GM10847 (cell line): ENCODE measurements around the gene LDLRAD2.

Experiments used
- POLR2A ChIP-seq: IDR thresholded peaks from 2 replicates; pipeline ENCODE4 v1.6.1; 2011; ENCODE audit not compliant: insufficient read length; ENCODE audit errors: extremely low read depth

LDLRAD2 gene

DNA sequence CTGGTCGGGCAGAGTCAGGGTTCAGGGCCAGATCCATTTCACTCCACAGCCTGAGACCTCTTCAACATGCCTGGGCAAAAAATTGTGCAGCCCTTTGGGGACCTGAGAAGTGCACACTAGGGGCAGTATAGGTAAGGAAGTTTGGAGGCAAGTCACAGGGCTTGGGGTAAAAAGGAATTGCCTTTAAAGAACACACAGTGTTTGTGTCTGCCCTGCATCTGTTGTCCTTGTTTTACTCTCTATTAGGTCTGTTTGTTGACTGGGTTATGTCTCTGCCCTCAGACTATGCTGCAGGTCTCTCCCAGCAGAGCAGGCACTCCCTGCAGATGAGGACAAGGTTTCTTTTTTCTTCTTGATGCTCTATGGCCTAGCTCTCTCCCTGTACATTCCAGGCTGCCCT is 22.0 kb downstream of the LDLRAD2 start:
- TF ChIP-seq POLR2A, result no peak

DNA sequence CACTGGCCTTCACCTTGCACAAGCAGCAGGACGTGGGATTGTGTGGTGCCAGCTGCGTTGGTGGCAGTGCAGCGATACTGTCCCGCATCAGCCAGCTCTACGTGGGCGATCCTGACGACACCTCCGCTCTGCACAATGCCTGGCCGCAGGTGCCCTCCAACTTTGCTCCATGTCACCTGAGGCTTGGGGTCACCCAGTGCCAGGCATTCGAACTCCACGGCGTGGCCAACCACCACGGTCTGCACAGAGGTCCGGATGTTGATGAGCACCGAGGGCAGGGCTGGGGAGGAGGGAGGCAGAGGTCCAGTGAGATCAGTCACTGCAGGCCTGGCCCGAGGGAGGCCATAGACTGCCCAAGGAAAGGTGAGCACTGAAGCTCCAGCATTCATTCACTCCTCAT is 22.6 kb downstream of the LDLRAD2 start:
- no peak for TF ChIP-seq POLR2A

DNA sequence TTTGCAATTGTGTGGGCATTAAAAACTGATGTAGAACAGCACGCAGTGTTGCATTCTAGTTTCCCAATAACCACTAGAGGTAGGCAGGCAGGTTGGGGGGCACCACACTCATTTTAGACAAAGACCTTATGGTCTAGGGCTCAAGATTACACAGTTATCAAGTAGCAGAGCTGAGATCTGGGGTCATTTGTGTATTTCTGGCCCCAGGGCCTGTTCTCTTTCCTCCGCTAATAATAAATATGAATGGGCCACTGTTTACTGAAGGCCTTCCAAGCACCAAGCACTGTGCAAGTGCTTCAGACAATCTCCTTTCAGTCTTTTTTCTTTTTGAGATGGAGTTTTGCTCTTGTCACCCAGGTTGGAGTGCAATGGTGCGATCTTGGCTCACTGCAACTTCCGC is 23.9 kb downstream of the LDLRAD2 start:
- no peak for TF ChIP-seq POLR2A

DNA sequence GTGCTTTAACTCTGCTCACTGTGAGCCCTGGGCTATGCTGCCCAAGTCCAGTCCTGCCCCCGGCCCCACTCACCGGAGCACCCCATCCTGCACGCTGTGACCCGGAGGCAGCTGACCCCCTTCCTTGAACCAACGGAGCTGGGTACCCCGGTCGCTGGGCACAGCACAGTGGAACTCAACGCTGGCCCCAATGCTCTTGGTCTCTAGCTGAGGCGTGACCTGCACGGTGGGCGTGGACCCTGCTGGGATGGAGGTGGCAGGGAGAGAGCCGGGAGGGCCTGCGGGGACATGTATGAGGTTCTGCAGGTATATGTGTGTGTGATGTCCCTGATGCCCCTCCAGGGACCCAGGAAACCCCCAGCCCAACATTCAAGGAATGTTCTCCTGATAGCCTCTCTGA is 24.7 kb downstream of the LDLRAD2 start:
- TF ChIP-seq POLR2A, result no peak

DNA sequence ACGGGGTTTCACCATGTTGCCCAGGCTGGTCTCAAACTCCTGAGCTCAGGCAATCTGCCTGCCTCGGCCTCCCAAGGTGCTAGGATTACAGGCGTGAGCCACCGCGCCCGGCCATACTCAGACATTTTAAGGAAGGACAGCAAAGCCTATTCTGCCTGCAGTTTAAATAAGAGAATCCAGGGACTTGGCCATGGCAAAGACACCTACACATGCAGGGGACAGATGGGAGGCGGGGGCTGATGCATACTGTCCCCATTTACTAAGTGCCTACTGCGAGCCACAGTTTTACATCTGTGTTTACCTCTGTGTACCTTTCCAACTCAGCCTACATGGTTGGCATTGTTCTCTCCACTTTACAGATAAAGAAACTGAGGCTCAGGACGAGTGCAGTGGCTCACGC is 25.4 kb downstream of the LDLRAD2 start:
- TF ChIP-seq POLR2A, result no peak

DNA sequence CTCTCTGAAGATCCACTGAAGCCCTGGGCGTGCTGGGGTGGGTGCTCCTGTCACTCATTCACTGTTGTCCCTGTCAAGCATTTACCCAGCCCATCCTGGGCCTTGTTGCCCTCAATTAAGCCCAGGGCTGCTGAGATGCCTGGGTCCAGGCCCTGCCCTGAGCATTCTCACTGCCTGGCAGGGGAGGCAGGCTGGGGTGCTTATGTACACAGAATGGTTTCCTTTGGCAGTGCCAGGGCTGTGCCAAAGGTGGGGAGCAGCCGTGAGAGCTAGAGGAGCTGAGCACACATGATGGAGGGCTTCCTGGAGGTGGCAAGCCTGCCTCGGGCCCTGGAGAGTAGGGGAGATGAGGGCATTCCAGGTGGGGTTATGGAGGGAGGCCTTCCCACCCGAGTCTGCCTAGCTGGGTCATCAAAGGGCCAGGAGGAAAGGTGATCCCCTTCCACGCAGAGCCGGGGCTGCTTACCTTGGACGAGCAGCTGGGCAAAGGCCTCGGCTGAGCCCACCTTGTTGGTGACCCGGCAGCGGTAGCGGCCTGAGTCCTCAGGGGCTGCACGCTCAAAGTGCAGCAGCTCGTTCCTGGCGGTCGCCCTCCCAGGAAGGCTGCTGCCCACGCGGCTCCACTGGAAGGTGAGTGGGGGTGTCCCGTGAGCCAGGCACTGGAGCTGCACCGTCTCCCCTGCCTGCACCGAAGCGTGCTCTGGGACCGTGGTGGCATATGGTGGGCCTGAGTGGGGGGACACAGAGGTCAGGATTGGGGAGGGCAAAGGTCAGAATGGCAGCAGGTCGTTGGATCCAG is 26.5 kb downstream of the LDLRAD2 start:
- TF ChIP-seq POLR2A, result no peak

DNA sequence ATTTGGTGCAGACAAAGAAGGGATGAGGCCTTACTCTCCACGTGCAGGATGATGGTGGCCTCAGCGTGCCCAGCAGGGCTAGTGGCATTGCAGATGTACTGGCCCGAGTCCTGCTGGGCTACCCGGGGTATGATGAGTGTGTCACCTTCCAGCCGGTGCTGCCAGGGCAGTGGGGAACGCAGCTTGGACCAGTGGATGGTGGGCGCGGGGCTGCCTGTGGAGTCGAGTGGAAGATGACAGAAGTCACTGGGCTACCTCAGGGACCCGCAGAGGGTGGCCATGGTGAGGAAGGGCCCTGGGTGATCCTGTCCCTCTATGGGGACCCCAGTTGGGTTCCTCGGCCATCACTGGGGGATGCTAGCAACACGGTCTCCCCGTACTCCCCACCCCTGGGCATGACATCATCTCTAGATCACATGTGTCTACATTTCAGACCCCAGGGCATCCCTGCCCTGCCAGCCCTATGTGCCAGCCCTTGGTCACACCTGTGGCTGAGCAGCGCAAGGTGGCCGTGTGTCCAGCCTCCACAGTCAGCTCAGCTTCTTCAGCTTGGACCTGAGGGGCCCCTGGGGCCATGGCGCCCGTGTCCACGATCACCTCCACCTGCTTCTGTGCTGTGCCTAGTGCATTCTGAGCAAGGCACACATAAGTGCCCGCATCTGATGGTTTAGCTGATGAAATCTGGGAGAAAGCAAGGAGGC is 27.4 kb downstream of the LDLRAD2 start:
- TF ChIP-seq POLR2A, result no peak

DNA sequence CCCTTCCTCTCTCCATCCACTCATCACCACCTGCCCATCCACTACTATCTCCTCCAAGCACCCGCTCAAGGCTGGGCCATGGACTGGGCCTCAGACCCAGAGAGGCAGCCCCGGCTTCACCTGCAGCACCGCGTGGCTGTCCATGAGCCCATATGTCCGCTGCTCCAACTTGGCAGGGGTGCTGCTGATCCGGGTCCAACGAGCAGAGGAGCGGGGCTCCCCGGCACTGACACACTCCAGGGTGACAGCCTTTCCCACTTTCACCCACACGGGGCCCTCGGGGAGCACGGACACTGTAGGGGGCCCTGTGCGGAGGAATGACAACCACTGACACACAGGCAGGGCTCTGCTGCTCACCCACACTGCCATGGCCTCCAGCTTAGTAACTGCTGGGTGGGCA is 28.9 kb downstream of the LDLRAD2 start:
- TF ChIP-seq POLR2A, result no peak

DNA sequence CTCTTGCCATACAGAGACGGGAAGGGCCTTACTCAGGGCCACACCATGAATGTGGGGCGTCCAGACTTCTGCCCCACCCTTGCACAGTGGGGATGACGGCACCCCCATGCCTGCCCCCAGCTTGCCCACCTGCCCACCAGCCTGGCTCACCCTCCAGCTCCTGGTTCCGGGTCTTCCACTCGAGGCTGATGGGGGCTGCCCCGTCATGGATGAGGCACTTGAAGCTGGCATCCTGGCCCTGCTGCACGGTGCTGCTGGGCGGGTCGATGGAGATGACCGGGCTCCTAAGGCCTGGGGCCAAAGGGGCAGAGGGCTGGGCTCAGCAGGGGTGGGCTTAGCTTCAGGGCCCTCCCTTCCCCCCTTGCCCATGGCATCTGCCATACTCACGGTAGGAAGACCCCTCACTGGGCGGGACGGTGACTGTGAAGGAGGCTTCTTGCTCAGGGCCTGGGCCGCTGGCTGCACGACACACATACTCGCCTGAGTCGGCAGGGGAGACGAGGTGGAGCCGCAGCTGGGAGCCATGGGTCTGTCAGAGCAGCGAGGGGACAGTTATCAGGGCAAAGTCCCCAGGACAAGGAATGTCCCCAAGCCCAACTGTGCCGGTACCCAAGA is 29.9 kb downstream of the LDLRAD2 start:
- no peak for TF ChIP-seq POLR2A

DNA sequence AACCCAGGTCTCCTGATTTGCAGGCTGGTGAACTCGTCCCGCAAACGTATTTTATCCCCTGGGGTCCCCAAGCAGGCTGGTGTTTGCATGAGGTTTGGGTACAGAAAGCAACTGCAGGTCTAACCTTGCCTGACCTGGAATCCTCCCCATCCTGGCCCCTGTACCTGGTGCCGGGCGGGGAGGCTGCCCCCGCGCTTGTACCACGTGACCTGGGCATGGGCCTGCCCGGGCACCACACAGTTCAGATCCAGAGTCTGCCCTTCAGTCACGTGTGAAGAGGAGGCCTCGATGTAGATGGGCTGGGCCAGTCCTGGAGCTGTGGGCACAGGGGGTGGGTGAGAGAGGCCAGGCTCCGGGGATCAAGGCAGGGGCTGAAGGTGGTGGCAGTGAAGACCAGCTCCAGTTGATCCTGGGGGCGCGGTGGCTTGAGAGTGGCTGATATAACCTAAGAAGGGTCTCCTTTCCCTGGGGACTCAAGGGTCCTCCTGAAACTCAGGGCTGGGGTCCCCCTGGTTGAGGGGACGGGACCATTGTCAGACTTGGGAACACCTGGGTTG is 30.6 kb downstream of the LDLRAD2 start:
- no peak for TF ChIP-seq POLR2A

DNA sequence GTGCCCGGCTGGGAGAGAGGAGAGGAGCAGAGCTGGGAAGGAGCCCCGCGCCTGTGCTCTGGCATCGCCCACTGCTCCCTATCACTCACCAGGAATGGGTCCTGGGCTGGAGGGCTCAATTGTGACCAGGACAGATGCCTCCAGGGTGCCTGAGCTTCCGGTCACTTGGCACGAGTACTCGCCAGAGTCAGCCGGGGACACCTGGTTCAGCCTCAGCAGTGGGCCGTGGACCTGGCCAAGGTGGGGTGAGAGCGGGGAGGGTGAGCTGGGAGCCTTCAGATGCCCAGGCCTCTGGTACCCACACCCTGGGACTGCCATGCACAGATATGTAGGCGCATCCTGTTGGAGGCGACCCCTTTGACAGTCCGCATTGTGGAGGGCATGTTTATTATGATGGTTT is 31.1 kb downstream of the LDLRAD2 start:
- TF ChIP-seq POLR2A, result no peak

DNA sequence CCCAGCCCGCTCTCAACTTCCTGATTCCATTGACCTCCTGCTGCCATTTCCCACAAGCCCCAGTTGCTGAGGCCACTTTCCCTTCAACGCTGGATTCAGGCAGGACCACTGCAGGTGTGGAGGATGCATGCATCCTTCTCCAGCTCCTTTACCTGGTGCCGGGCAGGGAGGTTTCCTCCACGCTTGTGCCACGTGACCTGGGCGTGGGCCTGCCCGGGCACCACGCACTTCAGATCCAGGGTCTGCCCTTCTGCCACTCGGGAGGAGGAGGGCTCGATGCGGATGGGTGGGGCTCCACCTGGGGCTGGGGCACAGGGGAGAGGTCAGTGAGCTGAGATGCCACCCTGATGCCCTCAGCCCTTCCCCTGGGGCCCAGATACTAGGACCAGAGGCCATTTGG is 31.9 kb downstream of the LDLRAD2 start:
- TF ChIP-seq POLR2A, result no peak

DNA sequence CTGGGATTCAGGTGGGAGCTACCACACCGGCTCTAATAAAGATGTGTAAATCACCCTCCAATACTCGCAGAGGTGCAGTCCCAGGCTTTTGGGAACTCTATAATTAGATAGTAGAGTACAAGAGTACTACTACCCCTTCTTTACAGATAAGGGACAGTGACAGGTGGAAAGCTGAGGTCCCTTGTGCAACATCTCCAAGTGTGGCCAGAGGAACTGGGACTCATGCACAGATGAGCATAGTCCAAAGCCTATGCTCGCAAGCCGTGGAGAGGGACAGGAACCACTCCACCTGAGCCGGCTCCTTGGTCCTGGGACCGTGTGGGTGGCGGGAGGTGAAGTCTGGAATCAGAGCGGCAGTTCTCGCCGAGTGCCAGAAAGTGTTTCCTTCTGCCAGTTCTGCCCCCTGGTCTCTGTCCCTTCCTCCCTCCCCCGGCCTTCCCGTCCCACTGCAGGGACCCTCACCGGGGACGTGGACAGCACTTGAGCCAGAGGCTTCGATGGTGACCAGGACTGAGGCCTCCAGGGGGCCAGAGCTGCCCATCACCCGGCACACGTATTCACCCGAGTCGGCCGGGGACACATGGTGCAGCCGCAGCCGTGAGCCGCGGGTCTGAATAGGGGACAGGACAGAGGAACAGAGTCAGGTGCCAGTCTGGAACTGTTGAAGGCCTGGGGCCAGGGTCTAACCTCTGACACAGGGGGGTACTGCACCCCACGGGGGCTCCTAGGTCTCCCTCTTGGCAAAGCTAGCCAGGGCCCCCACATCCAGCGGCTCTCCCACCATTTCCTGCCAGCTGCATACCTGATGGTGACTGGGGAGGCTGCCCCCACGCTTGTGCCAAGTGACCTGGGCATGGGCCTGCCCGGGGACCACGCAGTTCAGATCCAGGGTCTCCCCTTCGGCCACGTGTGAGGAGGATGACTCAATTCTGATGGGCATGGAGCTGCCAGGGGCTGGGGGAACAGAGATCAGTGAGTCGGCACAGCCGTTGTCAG is 33.9 kb downstream of the LDLRAD2 start:
- no peak for TF ChIP-seq POLR2A
